ENCODE results near the gene GRIK2. TPM values are rescaled to one million over a fixed set of nuclear protein-coding genes. Genes with fewer than 3 reads are reported as not detected.

Gene GRIK2
- total and polyA plus RNA-seq, 2 donors = 1.7 to 32.3 TPM

GRCh38 chr6:101716810-101717209, 323.3 kb downstream of the GRIK2 start:
- Histone ChIP-seq H3K4me3 (ENCODE audit: low read depth, low read length) (no peak overlapping the region), H3K4me1 (ENCODE audit: insufficient read depth) (no peaks in the 10 kb centered on the region), H3K27ac (ENCODE audit: low read depth) (no peak overlapping the region), H3K36me3 (ENCODE audit: insufficient read depth) (no peaks in the 10 kb centered on the region)
- DNase-seq (ENCODE audit: extremely low spot score) = no peak

GRCh38 chr6:101719521-101719920, 326.0 kb downstream of the GRIK2 start:
- H3K4me1 ChIP-seq (ENCODE audit: insufficient read depth) = no peaks in the 10 kb centered on the region
- H3K27ac ChIP-seq (ENCODE audit: low read depth) = no peak overlapping the region
- WGBS = 82% methylated on average over 1 of the region's 1 CpG
- DNase-seq (ENCODE audit: extremely low spot score) = no peak
- H3K36me3 ChIP-seq (ENCODE audit: insufficient read depth) = no peaks in the 10 kb centered on the region
- no peak overlapping the region for H3K4me3 ChIP-seq (ENCODE audit: low read depth, low read length)

- DNase-seq (ENCODE audit: extremely low spot score) = no peak
- 63% methylated on average over 1 of the region's 1 CpG for WGBS
- Histone ChIP-seq H3K27ac (ENCODE audit: low read depth) (no peak overlapping the region), H3K4me3 (ENCODE audit: low read depth, low read length) (no peak overlapping the region), H3K4me1 (ENCODE audit: insufficient read depth) (no peaks in the 10 kb centered on the region), H3K36me3 (ENCODE audit: insufficient read depth) (no peaks in the 10 kb centered on the region)
Observed at GRCh38 chr6:101722471-101722870, 329.0 kb downstream of the GRIK2 start.

GRCh38 chr6:101722991-101723579, 329.6 kb downstream of the GRIK2 start:
- no peaks in the 10 kb centered on the region for H3K36me3 ChIP-seq (ENCODE audit: insufficient read depth)
- no peak for DNase-seq (ENCODE audit: extremely low spot score)
- H3K27ac ChIP-seq (ENCODE audit: low read depth) = no peak overlapping the region
- WGBS = 29% methylated on average over 1 of the region's 1 CpG
- no peaks in the 10 kb centered on the region for H3K4me1 ChIP-seq (ENCODE audit: insufficient read depth)
- no peak overlapping the region for H3K4me3 ChIP-seq (ENCODE audit: low read depth, low read length)

GRCh38 chr6:101728388-101728787, 334.9 kb downstream of the GRIK2 start:
- 73% methylated on average over 2 of the region's 2 CpGs for WGBS
- H3K27ac ChIP-seq (ENCODE audit: low read depth) = no peak overlapping the region
- H3K4me1 ChIP-seq (ENCODE audit: insufficient read depth) = no peaks in the 10 kb centered on the region
- H3K4me3 ChIP-seq (ENCODE audit: low read depth, low read length) = no peak overlapping the region
- H3K36me3 ChIP-seq (ENCODE audit: insufficient read depth) = no peaks in the 10 kb centered on the region
- no peak for DNase-seq (ENCODE audit: extremely low spot score)

GRCh38 chr6:101728956-101729355, 335.4 kb downstream of the GRIK2 start:
- H3K4me1 ChIP-seq (ENCODE audit: insufficient read depth) = no peaks in the 10 kb centered on the region
- H3K36me3 ChIP-seq (ENCODE audit: insufficient read depth) = no peaks in the 10 kb centered on the region
- H3K4me3 ChIP-seq (ENCODE audit: low read depth, low read length) = no peak overlapping the region
- no peak overlapping the region for H3K27ac ChIP-seq (ENCODE audit: low read depth)
- no peak for DNase-seq (ENCODE audit: extremely low spot score)

- Histone ChIP-seq H3K36me3 (ENCODE audit: insufficient read depth) (no peaks in the 10 kb centered on the region), H3K4me3 (ENCODE audit: low read depth, low read length) (no peak overlapping the region)
Observed at GRCh38 chr6:101730954-101731353, 337.4 kb downstream of the GRIK2 start.

GRCh38 chr6:101733899-101734298, 340.4 kb downstream of the GRIK2 start:
- Histone ChIP-seq H3K4me1 (ENCODE audit: insufficient read depth) (no peaks in the 10 kb centered on the region), H3K36me3 (ENCODE audit: insufficient read depth) (no peaks in the 10 kb centered on the region), H3K4me3 (ENCODE audit: low read depth, low read length) (no peak overlapping the region), H3K27ac (ENCODE audit: low read depth) (no peak overlapping the region)
- no peak for DNase-seq (ENCODE audit: extremely low spot score)

More at GRCh38 chr6:101730954-101731353, 337.4 kb downstream of the GRIK2 start:
- 48% methylated on average over 2 of the region's 2 CpGs for WGBS
- no peaks in the 10 kb centered on the region for H3K4me1 ChIP-seq (ENCODE audit: insufficient read depth)
- H3K27ac ChIP-seq (ENCODE audit: low read depth) = no peak overlapping the region
- no peak for DNase-seq (ENCODE audit: extremely low spot score)

GRCh38 chr6:101738481-101738880, 345.0 kb downstream of the GRIK2 start:
- no peaks in the 10 kb centered on the region for H3K4me1 ChIP-seq (ENCODE audit: insufficient read depth)
- WGBS = 94% methylated on average over 1 of the region's 1 CpG
- no peak overlapping the region for H3K4me3 ChIP-seq (ENCODE audit: low read depth, low read length)
- no peak for DNase-seq (ENCODE audit: extremely low spot score)
- no peak overlapping the region for H3K27ac ChIP-seq (ENCODE audit: low read depth)
- no peaks in the 10 kb centered on the region for H3K36me3 ChIP-seq (ENCODE audit: insufficient read depth)

GRCh38 chr6:101740631-101741030, 347.1 kb downstream of the GRIK2 start:
- 59% methylated on average over 2 of the region's 2 CpGs for WGBS

GRCh38 chr6:101741474-101742171, 348.1 kb downstream of the GRIK2 start:
- no peaks in the 10 kb centered on the region for H3K4me1 ChIP-seq (ENCODE audit: insufficient read depth)
- no peak overlapping the region for H3K27ac ChIP-seq (ENCODE audit: low read depth)
- H3K36me3 ChIP-seq (ENCODE audit: insufficient read depth) = no peaks in the 10 kb centered on the region
- H3K4me3 ChIP-seq (ENCODE audit: low read depth, low read length) = no peak overlapping the region
- DNase-seq (ENCODE audit: extremely low spot score) = no peak
- 41% methylated on average over 2 of the region's 2 CpGs for WGBS

More at GRCh38 chr6:101740631-101741030, 347.1 kb downstream of the GRIK2 start:
- DNase-seq (ENCODE audit: extremely low spot score) = no peak
- no peak overlapping the region for H3K27ac ChIP-seq (ENCODE audit: low read depth)
- H3K4me3 ChIP-seq (ENCODE audit: low read depth, low read length) = no peak overlapping the region
- no peaks in the 10 kb centered on the region for H3K36me3 ChIP-seq (ENCODE audit: insufficient read depth)
- H3K4me1 ChIP-seq (ENCODE audit: insufficient read depth) = no peaks in the 10 kb centered on the region

GRCh38 chr6:101747160-101747559, 353.7 kb downstream of the GRIK2 start:
- H3K4me3 ChIP-seq (ENCODE audit: low read depth, low read length) = no peak overlapping the region
- DNase-seq (ENCODE audit: extremely low spot score) = no peak
- H3K4me1 ChIP-seq (ENCODE audit: insufficient read depth) = no peaks in the 10 kb centered on the region
- H3K27ac ChIP-seq (ENCODE audit: low read depth) = no peak overlapping the region
- no peaks in the 10 kb centered on the region for H3K36me3 ChIP-seq (ENCODE audit: insufficient read depth)

GRCh38 chr6:101747716-101748115, 354.2 kb downstream of the GRIK2 start:
- DNase-seq (ENCODE audit: extremely low spot score) = no peak
- H3K36me3 ChIP-seq (ENCODE audit: insufficient read depth) = no peaks in the 10 kb centered on the region
- 31% methylated on average over 1 of the region's 1 CpG for WGBS
- H3K4me1 ChIP-seq (ENCODE audit: insufficient read depth) = no peaks in the 10 kb centered on the region
- H3K4me3 ChIP-seq (ENCODE audit: low read depth, low read length) = no peak overlapping the region
- no peak overlapping the region for H3K27ac ChIP-seq (ENCODE audit: low read depth)

- DNase-seq (ENCODE audit: extremely low spot score) = no peak
- H3K4me1 ChIP-seq (ENCODE audit: insufficient read depth) = no peaks in the 10 kb centered on the region
- WGBS = 92% methylated on average over 1 of the region's 1 CpG
Observed at GRCh38 chr6:101755931-101756330, 362.4 kb downstream of the GRIK2 start.

More at GRCh38 chr6:101755931-101756330, 362.4 kb downstream of the GRIK2 start:
- no peaks in the 10 kb centered on the region for H3K36me3 ChIP-seq (ENCODE audit: insufficient read depth)
- H3K4me3 ChIP-seq (ENCODE audit: low read depth, low read length) = no peak overlapping the region
- H3K27ac ChIP-seq (ENCODE audit: low read depth) = no peak overlapping the region

Data from urinary bladder (tissue), 4 donors.